GM12892 (cell line): ENCODE data around the gene DGCR8.

Experiments used
- DNase-seq: peaks from one replicate; pipeline ENCODE4 v3.0.0; 2011; ENCODE audit not compliant: insufficient read length
- FAIRE-seq: peaks from 2 replicates; lab custom pipeline; 2011; peaks lifted over from hg19 to GRCh38; lab: Jason Lieb, UNC
- POLR2A ChIP-seq: IDR thresholded peaks from 2 replicates; pipeline ENCODE4 v1.6.1; 2011; ENCODE audit warnings: low read depth, low read length, control low read depth
- POLR2AphosphoS5 ChIP-seq: IDR thresholded peaks from 2 replicates; pipeline ENCODE4 v1.6.1; 2011; ENCODE audit warnings: low read depth, low read length, control low read depth
- TAF1 ChIP-seq: IDR thresholded peaks from 2 replicates; pipeline ENCODE4 v1.6.1; 2011; ENCODE audit warnings: low read depth, mild to moderate bottlenecking, control low read depth, low read length, borderline replicate concordance

The DGCR8 gene

DNA sequence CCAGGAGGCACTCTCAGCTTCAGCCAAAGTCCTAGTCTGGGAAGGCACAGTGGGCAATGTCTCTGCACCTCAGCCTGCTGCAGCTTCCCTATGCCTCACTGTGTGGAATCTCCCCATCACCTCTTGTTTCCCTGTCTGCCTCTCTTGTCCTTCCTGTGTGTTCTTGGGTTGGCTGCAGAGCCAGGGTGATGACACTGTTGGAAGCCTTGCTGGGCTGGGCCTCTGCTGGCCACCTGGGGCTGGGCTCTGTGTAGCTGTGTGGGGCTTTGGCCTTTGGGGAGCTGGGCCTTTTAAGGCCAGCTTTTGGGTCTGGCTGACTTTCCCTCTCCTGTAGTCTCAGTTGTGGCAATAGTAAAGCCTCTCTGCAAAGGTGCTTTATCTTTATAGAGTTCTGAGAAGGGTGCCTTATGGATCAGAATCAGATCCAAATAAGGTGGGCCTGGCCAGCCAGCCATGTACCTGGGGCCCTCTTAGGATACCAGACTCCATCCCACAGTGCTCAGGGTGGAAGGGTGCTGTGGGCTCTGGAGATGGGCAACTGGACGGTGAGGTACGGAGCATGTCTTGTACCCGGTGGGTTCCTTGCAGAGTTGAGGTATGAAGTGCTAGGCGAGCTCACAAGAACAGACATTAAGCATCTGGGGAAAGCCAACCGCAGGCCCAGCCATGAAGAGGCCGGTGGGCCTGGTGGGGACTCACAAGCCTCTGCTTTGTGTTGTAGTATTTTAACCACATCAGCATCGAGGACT lies 25.6 kb downstream of the DGCR8 start:
- no peak for DNase-seq
- no peak for TF ChIP-seq POLR2AphosphoS5
- no peak for TF ChIP-seq POLR2A
- no peak for TF ChIP-seq TAF1
- no peak for FAIRE-seq

- no peak for DNase-seq
- TF ChIP-seq TAF1: no peak
- TF ChIP-seq POLR2AphosphoS5: no peak
- TF ChIP-seq POLR2A: no peak
- no peak for FAIRE-seq
Measured at GRCh38 chr22:20106205-20106848, 26.3 kb downstream of the DGCR8 start.

- DNase-seq (no peak), FAIRE-seq (no peak)
- TF ChIP-seq TAF1 (no peak), POLR2A (no peak), POLR2AphosphoS5 (no peak)
Measured at GRCh38 chr22:20106849-20107237, 26.8 kb downstream of the DGCR8 start.

- TF ChIP-seq TAF1 (no peak), POLR2AphosphoS5 (no peak), POLR2A (no peak)
- FAIRE-seq: no peak
- DNase-seq: no peak
Measured at GRCh38 chr22:20107471-20107901, 27.4 kb downstream of the DGCR8 start.

GRCh38 chr22:20107951-20108756 lies 28.1 kb downstream of the DGCR8 start:
- FAIRE-seq: no peak
- peak; percentile 38; the same call in 1 of the 2 replicates for TF ChIP-seq POLR2AphosphoS5
- TF ChIP-seq POLR2A: no peak
- TF ChIP-seq TAF1: no peak
- no peak for DNase-seq

- no peak for DNase-seq
- no peak for TF ChIP-seq POLR2AphosphoS5
- TF ChIP-seq POLR2A: no peak
- TF ChIP-seq TAF1: no peak
- FAIRE-seq: no peak
Measured at GRCh38 chr22:20108757-20109230, 28.8 kb downstream of the DGCR8 start.

DNA sequence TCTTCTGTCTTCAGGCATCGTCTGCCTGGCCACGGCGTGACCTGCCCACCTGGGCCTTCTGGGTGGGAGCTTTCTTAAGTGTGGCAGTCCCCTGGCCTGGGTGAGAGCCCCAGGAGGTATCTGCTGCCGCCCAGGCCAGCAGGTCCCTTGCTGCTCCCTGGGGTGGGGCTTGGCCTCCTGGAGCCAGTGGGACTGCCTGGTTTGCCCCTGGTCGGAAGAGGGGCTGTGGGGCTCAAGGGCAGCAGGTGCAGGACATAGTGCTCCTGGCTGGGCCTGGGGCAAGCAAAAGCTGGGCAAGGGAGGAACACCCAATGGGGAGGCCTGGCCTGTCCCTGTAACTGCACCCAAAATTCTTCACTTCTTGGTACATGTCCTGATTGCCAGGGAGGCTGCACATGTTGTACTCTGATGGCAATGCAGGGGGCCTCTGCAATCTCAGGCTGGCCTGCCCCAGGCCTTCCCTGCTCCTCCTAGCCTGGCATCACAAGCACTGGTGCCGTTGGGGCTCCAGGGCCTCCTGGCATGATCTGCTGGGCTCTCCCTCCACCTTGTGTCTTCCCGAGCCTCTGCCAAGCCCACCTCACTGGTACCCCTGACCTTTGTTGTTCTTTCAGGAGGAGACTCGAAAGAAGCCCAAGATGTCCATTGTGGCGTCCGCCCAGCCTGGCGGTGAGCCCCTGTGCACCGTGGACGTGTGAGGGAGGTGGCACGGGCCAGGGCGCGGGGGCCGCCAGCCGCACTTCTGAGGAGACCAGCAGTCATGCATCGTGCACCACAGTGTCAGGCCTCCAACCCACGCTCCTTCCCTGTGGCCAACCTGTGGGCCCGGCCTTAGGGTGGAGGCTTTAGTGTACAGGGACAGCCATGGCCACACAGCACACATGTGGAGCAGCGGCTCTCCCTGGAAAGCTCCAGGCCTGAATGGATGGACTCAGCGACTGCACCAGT lies 29.6 kb downstream of the DGCR8 start:
- no peak for TF ChIP-seq TAF1
- TF ChIP-seq POLR2A: peak; percentile 37; the same call in 1 of the 2 replicates
- peak; percentile 34 for TF ChIP-seq POLR2AphosphoS5
- FAIRE-seq (no peak), DNase-seq (no peak)

DNA sequence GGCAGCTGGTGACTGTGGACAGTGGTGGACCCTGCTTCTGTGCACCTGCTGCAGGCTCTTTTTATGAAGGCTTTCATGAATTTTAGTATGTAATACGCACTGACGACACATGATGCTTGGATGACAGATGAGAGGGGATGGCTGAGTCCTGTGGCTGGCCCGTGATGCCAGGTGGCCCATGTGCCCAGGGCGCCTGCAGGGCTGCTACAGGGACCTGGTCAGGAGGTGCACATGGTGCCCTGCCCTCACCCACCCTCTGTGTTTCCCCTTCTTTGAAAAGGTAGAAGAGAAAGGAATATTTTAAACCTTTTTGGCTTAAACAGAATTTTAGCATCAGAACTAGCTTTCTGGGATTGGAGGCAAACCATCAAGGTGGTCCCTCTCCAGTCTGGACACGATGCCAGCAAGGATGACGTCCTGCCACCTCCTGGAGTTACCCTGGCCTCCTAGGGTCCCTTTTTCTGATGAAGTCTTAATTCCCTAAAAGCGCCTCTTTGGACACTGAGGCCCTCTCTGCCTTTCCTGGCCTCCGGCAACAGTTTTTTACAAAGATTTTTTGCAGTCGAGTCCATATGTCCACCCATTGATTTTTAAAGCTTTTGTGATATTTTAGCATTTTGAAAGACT lies 30.4 kb downstream of the DGCR8 start:
- TF ChIP-seq TAF1: no peak
- no peak; the same call in 1 of the 2 replicates for TF ChIP-seq POLR2A
- TF ChIP-seq POLR2AphosphoS5: no peak; the same call in 1 of the 2 replicates
- DNase-seq (no peak), FAIRE-seq (no peak)

DNA sequence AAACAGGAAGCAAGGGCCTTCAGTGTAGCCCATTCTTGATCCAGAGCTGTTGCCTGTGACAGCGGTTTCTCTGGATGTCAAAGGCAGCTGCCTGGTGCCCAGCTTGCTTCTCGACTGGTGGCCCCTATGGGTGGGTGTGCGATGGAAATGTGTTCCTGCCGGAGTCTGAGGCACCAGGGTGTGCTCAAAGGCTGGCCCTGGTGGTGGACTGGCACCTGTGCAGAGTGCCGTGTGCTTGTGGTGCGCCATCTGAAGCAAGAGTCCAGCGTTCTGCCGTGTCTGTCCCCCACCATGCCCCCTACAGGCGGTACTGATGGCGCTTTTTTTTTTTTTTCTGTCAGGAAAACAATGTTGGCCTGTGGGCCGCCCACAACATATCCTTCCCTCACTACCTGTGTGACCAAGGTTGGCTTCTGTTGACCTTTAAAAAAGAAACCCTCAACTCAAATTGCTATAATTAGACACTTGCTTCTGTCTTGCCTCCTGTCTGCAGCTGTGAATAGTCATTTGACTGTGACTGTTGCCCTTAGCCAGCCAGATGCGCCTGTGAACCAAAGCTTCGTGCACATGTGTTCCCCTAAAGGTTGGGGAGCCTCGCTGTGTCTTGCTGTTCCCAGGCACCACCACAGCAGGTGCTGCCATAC lies 31.1 kb downstream of the DGCR8 start:
- peak; percentile 58 for DNase-seq
- TF ChIP-seq TAF1 (no peak), POLR2A (peak; percentile 49; the same call in 1 of the 2 replicates), POLR2AphosphoS5 (peak; percentile 88)
- FAIRE-seq: no peak
